K562 (cell line): ENCODE measurements around the gene NUDT22. TPM values are rescaled to one million over a fixed set of nuclear protein-coding genes. Genes with fewer than 3 reads are reported as not detected.

Source experiments
- C11orf30 ChIP-seq: fragments of 450-650 bp; IDR thresholded peaks from 2 replicates; pipeline ENCODE4 v1.6.1; 2016; ENCODE audit warnings: low read depth, mild to moderate bottlenecking
- EZH2 ChIP-seq: IDR thresholded peaks from 2 replicates; pipeline ENCODE4 v1.6.1; 2012; ENCODE audit warnings: low read depth, mild to moderate bottlenecking, inconsistent platforms, low read length, borderline replicate concordance
- POU5F1 ChIP-seq: fragments of 150-350 bp; IDR thresholded peaks from 2 replicates; pipeline ENCODE4 v1.6.1; 2014; ENCODE audit warnings: borderline replicate concordance, low read length, low read depth, mild to moderate bottlenecking; ENCODE audit not compliant: partially characterized antibody
- ZBTB33 ChIP-seq: sonication (generic); formaldehyde crosslinking; IDR thresholded peaks from 2 replicates; pipeline ENCODE4 v1.8.1; 2023; ENCODE audit warnings: mild to moderate bottlenecking, missing genetic modification reagents
- ZNF274 ChIP-seq: IDR thresholded peaks from 2 replicates; pipeline ENCODE4 v1.6.1; 2011; ENCODE audit warnings: low read depth, mild to moderate bottlenecking, low read length, moderate library complexity, borderline replicate concordance
- ZNF639 ChIP-seq, 2 experiments: fragments of 200-800 bp in 1 of 2; sonication (Bioruptor generic) in 1 of 2; sonication (generic) in 1 of 2; formaldehyde crosslinking in 1 of 2; IDR thresholded peaks in 1 of 2; conservative IDR thresholded peaks in 1 of 2; 2 replicates each; pipeline versions ENCODE4 v1.5.0 to v1.6.1; 2016 to 2020; ENCODE audit warnings: missing compliant biosample characterization in 1 of 2, missing genetic modification characterization in 1 of 2, missing genetic modification reagents in 1 of 2
- ZNF696 ChIP-seq: fragments of 250-450 bp; sonication (Bioruptor Pico); conservative IDR thresholded peaks from 2 replicates; pipeline ENCODE4 v1.4.0; 2020; ENCODE audit warnings: mild to moderate bottlenecking, moderate library complexity
- polyA plus RNA-seq, 8 experiments: library from polyadenylated mRNA; depleted of rRNA in 4 of 8; stranded (reverse) in 5 of 8; unstranded in 3 of 8; fragments of >200 nt; fragmentation: Nextera tagmentation in 2 of 8; fragmentation: Illumina TruSeq in 1 of 8; extraction: Ambion mirVana in 2 of 8; extraction: Trizol in 1 of 8; gene quantifications; 2 replicates each; pipeline versions ENCODE4 v1.2.1 to v1.2.3, GENCODE V29; 2011 to 2014; ENCODE audit warnings: inconsistent platforms in 1 of 8, missing spikeins in 1 of 8
- total RNA-seq, 7 experiments: library from RNA; depleted of rRNA in 6 of 7; stranded (reverse); fragments of >200 nt in 6 of 7; fragmentation: Illumina TruSeq in 2 of 7; extraction: Trizol in 2 of 7; gene quantifications; 2 replicates each; pipeline versions ENCODE4 v1.2.1 to v1.2.3, GENCODE V29; 2011 to 2021; ENCODE audit warnings: low replicate concordance in 1 of 7
- TF ChIP-seq, protein P1 (sequence below): sonication (generic); IDR thresholded peaks from 2 replicates; pipeline ENCODE4 v1.6.1; 2016
- TF ChIP-seq, protein P2 (sequence below): fragments of 250-450 bp; sonication (Bioruptor Pico); IDR thresholded peaks from 2 replicates; pipeline ENCODE4 v1.8.0; 2022; ENCODE audit warnings: moderate library complexity, mild to moderate bottlenecking, inconsistent platforms
- TF ChIP-seq, protein P3 (sequence below), 2 experiments: fragments of 450-650 bp in 1 of 2; sonication (generic) in 1 of 2; formaldehyde crosslinking in 1 of 2; IDR thresholded peaks; 2 replicates each; pipeline versions ENCODE4 v1.7.1 to v1.9.0; 2016 to 2022; ENCODE audit warnings: inconsistent platforms in 1 of 2, mild to moderate bottlenecking in 1 of 2, missing genetic modification reagents in 1 of 2

NUDT22 gene
- total and polyA plus RNA-seq, 9 of the 15 experiments (the other 6 are each of a cell fraction or from before 2014, with no cell fraction given), result 6.3 to 92.6 (median 37.4) TPM

GRCh38 chr11:64240435-64241240 lies 14.6 kb downstream of the NUDT22 start, which contains the start of gene FKBP2 (continued):
- TF ChIP-seq, protein P1, sequence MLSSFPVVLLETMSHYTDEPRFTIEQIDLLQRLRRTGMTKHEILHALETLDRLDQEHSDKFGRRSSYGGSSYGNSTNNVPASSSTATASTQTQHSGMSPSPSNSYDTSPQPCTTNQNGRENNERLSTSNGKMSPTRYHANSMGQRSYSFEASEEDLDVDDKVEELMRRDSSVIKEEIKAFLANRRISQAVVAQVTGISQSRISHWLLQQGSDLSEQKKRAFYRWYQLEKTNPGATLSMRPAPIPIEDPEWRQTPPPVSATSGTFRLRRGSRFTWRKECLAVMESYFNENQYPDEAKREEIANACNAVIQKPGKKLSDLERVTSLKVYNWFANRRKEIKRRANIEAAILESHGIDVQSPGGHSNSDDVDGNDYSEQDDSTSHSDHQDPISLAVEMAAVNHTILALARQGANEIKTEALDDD, result no peak
- TF ChIP-seq ZNF274, result no peak
- TF ChIP-seq, protein P2, sequence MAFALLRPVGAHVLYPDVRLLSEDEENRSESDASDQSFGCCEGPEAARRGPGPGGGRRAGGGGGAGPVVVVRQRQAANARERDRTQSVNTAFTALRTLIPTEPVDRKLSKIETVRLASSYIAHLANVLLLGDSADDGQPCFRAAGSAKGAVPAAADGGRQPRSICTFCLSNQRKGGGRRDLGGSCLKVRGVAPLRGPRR, result no peak
- no peak for TF ChIP-seq POU5F1
- no peak for TF ChIP-seq EZH2
- TF ChIP-seq, protein P3, sequence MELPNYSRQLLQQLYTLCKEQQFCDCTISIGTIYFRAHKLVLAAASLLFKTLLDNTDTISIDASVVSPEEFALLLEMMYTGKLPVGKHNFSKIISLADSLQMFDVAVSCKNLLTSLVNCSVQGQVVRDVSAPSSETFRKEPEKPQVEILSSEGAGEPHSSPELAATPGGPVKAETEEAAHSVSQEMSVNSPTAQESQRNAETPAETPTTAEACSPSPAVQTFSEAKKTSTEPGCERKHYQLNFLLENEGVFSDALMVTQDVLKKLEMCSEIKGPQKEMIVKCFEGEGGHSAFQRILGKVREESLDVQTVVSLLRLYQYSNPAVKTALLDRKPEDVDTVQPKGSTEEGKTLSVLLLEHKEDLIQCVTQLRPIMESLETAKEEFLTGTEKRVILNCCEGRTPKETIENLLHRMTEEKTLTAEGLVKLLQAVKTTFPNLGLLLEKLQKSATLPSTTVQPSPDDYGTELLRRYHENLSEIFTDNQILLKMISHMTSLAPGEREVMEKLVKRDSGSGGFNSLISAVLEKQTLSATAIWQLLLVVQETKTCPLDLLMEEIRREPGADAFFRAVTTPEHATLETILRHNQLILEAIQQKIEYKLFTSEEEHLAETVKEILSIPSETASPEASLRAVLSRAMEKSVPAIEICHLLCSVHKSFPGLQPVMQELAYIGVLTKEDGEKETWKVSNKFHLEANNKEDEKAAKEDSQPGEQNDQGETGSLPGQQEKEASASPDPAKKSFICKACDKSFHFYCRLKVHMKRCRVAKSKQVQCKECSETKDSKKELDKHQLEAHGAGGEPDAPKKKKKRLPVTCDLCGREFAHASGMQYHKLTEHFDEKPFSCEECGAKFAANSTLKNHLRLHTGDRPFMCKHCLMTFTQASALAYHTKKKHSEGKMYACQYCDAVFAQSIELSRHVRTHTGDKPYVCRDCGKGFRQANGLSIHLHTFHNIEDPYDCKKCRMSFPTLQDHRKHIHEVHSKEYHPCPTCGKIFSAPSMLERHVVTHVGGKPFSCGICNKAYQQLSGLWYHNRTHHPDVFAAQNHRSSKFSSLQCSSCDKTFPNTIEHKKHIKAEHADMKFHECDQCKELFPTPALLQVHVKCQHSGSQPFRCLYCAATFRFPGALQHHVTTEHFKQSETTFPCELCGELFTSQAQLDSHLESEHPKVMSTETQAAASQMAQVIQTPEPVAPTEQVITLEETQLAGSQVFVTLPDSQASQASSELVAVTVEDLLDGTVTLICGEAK (IDR thresholded peaks at IDR 0.05), result peak; percentile 95
- TF ChIP-seq, protein P3 (CRISPR knock-in tag; IDR thresholded peaks at IDR 0.05), result no peak
- TF ChIP-seq ZBTB33 (CRISPR knock-in tag), result peak; percentile 32; the same call in 1 of the 2 replicates
- 0 out of 2 replicates have a peak, but pooled peaks have one; percentile 56 for TF ChIP-seq ZNF696 (CRISPR knock-in tag)
- peak; percentile 55; the same call in 1 of the 2 replicates for TF ChIP-seq C11orf30
- peak in 1 of 2 experiments; percentile 97; a peak in 2 of 4 replicates for TF ChIP-seq ZNF639 (CRISPR knock-in tag; conservative IDR thresholded peaks at IDR 0.05 in 1 of 2, IDR thresholded peaks at IDR 0.05 in 1 of 2)
